B cell (primary cell): ENCODE results near the gene CACNA1D.

Source experiments
- EZH2 ChIP-seq: IDR thresholded peaks from 2 replicates; pipeline ENCODE4 v1.6.1; 2012; ENCODE audit warnings: borderline replicate concordance, low read depth, mild to moderate bottlenecking, moderate library complexity, low read length; ENCODE audit not compliant: insufficient read depth, poor library complexity, severe bottlenecking
- TF ChIP-seq, protein P1 (sequence below): fragments of 200-600 bp; IDR thresholded peaks from one replicate; pipeline ENCODE4 v1.8.0; 2022; ENCODE audit warnings: antibody characterized with exemption, mild to moderate bottlenecking

DNA sequence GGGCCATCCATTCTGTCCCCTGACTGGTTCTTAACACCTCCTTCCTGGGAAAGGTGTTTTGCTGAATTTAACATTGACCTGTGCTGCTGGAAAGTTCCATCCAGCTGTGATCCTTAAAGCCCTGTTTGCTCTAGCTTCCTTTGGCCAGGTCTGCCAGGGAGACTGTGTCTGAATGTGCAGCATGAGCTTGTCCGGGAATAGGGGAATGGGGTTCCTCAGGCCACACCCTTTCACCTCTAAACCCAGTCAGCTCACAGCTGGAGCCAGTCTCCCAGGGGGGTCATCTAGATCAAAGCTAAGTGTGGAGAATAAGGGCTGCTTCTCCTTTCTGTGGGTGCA, 177.5 kb downstream of the CACNA1D start:
- TF ChIP-seq, protein P1, sequence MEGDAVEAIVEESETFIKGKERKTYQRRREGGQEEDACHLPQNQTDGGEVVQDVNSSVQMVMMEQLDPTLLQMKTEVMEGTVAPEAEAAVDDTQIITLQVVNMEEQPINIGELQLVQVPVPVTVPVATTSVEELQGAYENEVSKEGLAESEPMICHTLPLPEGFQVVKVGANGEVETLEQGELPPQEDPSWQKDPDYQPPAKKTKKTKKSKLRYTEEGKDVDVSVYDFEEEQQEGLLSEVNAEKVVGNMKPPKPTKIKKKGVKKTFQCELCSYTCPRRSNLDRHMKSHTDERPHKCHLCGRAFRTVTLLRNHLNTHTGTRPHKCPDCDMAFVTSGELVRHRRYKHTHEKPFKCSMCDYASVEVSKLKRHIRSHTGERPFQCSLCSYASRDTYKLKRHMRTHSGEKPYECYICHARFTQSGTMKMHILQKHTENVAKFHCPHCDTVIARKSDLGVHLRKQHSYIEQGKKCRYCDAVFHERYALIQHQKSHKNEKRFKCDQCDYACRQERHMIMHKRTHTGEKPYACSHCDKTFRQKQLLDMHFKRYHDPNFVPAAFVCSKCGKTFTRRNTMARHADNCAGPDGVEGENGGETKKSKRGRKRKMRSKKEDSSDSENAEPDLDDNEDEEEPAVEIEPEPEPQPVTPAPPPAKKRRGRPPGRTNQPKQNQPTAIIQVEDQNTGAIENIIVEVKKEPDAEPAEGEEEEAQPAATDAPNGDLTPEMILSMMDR: no peak
- TF ChIP-seq EZH2: no peak
